Measurements from ENCODE around the gene ADAMTS13. TPM values are rescaled to one million over a fixed set of nuclear protein-coding genes. Genes with fewer than 3 reads are reported as not detected.

ADAMTS13 gene
- total and polyA plus RNA-seq, 12 donors, result 1.5 to 17.8 (median 3.5) TPM

- intact Hi-C loops (cut with DNase I), result loop anchor here in 2 of 10 donors (5.0 kb wide), 2 partner anchors 39 to 109 kb away; partner anchors contain the start of genes MED22 (in 1 of the 2), REXO4 (in 1 of the 2) and RPL7A (in 1 of the 2)
- DNase-seq (no peak), ATAC-seq (no peak)
- no peak overlapping the region for H3K27ac ChIP-seq
- WGBS, 2 donors, result 93 to 94% methylated on average over 9 of the region's 9 CpGs
- peaks cover 4 to 19% (median 16%) of the 10 kb centered on the region in 9 donors for H3K4me1 ChIP-seq
- H3K4me3 ChIP-seq, result no peak overlapping the region
- TF ChIP-seq, protein P1, sequence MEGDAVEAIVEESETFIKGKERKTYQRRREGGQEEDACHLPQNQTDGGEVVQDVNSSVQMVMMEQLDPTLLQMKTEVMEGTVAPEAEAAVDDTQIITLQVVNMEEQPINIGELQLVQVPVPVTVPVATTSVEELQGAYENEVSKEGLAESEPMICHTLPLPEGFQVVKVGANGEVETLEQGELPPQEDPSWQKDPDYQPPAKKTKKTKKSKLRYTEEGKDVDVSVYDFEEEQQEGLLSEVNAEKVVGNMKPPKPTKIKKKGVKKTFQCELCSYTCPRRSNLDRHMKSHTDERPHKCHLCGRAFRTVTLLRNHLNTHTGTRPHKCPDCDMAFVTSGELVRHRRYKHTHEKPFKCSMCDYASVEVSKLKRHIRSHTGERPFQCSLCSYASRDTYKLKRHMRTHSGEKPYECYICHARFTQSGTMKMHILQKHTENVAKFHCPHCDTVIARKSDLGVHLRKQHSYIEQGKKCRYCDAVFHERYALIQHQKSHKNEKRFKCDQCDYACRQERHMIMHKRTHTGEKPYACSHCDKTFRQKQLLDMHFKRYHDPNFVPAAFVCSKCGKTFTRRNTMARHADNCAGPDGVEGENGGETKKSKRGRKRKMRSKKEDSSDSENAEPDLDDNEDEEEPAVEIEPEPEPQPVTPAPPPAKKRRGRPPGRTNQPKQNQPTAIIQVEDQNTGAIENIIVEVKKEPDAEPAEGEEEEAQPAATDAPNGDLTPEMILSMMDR (IDR thresholded peaks at IDR 0.05), result no peak
- no peaks in the 10 kb centered on the region for H3K9me3 ChIP-seq
- no peaks in the 10 kb centered on the region for H3K27me3 ChIP-seq
- no peaks in the 10 kb centered on the region for H3K36me3 ChIP-seq
Measured at GRCh38 chr9:133456409-133456808, 34.2 kb downstream of the ADAMTS13 start.

DNA sequence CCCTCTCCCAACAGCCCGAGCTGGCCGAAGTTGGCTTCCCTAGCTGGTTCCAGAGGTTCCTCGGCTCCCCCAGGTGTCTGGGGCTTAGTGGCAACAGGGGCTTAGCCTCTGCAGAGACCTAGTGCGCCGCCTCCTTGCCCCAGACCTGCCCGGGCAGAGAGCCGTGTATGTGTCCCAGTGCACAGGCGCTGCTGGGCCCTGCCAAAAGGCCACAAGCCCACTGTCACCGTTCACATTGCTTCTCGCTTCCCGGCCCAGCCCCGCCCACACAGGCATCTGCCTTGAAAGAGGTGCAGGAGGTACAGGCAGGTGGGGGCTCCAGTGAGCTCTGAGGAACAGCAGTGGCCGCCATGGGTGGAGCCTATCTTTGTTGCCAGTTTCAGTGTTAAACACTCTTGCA, 35.1 kb downstream of the ADAMTS13 start:
- intact Hi-C loops (cut with DNase I), result loop anchor here in 2 of 10 donors (5.0 kb wide), 2 partner anchors 40 to 110 kb away; partner anchors contain the start of genes MED22 (in 1 of the 2), REXO4 (in 1 of the 2) and RPL7A (in 1 of the 2)
- no peaks in the 10 kb centered on the region for H3K36me3 ChIP-seq
- peaks cover 4 to 19% (median 16%) of the 10 kb centered on the region in 9 donors for H3K4me1 ChIP-seq
- H3K4me3 ChIP-seq, result no peak overlapping the region
- no peaks in the 10 kb centered on the region for H3K27me3 ChIP-seq
- H3K9me3 ChIP-seq, result no peaks in the 10 kb centered on the region
- H3K27ac ChIP-seq, result no peak overlapping the region
- TF ChIP-seq, protein P1 (IDR thresholded peaks at IDR 0.05), result no peak
- DNase-seq (no peak), ATAC-seq (no peak)
- 91 to 93% methylated on average over 13 of the region's 13 CpGs for WGBS, 2 donors

GRCh38 chr9:133457748-133458147, 35.6 kb downstream of the ADAMTS13 start:
- Histone ChIP-seq H3K27ac (no peak overlapping the region), H3K9me3 (no peaks in the 10 kb centered on the region), H3K36me3 (no peaks in the 10 kb centered on the region), H3K4me3 (no peak overlapping the region), H3K4me1 (peaks cover 4 to 19% (median 16%) of the 10 kb centered on the region in 9 donors), H3K27me3 (no peaks in the 10 kb centered on the region)
- TF ChIP-seq, protein P1 (IDR thresholded peaks at IDR 0.05), result no peak
- 96 to 97% methylated on average over 11 of the region's 11 CpGs for WGBS, 2 donors
- intact Hi-C loops (cut with DNase I), result loop anchor here in 2 of 10 donors (5.0 kb wide), 2 partner anchors 40 to 110 kb away; partner anchors contain the start of genes MED22 (in 1 of the 2), REXO4 (in 1 of the 2) and RPL7A (in 1 of the 2)
- no peak for ATAC-seq
- no peak for DNase-seq

GRCh38 chr9:133458643-133459312, 36.6 kb downstream of the ADAMTS13 start:
- H3K4me1 ChIP-seq, result peaks cover 4 to 19% (median 16%) of the 10 kb centered on the region in 9 donors
- peak overlapping the region in 4 of 10 donors; percentile 91 to 97 (median 94) for H3K27ac ChIP-seq
- peak overlapping the region in 8 of 10 donors; percentile 77 to 94 (median 86) for H3K4me3 ChIP-seq
- H3K27me3 ChIP-seq, result no peaks in the 10 kb centered on the region
- intact Hi-C loops (cut with DNase I), result loop anchor here in 2 of 10 donors (1.0 to 5.0 kb wide), 3 partner anchors 21 to 111 kb away; partner anchors contain the start of genes MED22 (in 1 of the 2), REXO4 (in 1 of the 2), RPL7A (in 1 of the 2) and SLC2A6 (in 1 of the 2)
- H3K36me3 ChIP-seq, result no peaks in the 10 kb centered on the region
- TF ChIP-seq, protein P1 (IDR thresholded peaks at IDR 0.05), result no peak
- H3K9me3 ChIP-seq, result no peaks in the 10 kb centered on the region
- DNase-seq, result no peak
- WGBS, 2 donors, result 68 to 82% methylated on average over 16 of the region's 16 CpGs
- ATAC-seq, result no peak
